Neuronal stem cell (in vitro differentiated cells): Measurements from ENCODE around the gene RCOR3.
"Not testable (repeated sequence)": the region's sequence is repeated elsewhere in the genome, so short reads cannot be mapped to it uniquely, and the experiment has no call there.

Experiments
- DNase-seq: peaks from one replicate; pipeline ENCODE4 v3.0.0-alpha.2; 2013; ENCODE audit warnings: low spot score
- H2AFZ ChIP-seq: one replicate; pipeline ENCODE4 v1.6.1; 2013; ENCODE audit warnings: mild to moderate bottlenecking, low read length, inconsistent platforms
- H2AK5ac ChIP-seq: 2 replicates; pipeline ENCODE4 v1.6.1; 2013; ENCODE audit warnings: low read depth, mild to moderate bottlenecking, inconsistent platforms, low read length, moderate library complexity, mixed read lengths
- H2BK120ac ChIP-seq: 2 replicates; pipeline ENCODE4 v1.6.1; 2013; ENCODE audit warnings: low read depth, mild to moderate bottlenecking, inconsistent platforms, low read length, moderate library complexity, mixed read lengths
- H2BK12ac ChIP-seq: one replicate; pipeline ENCODE4 v1.6.1; 2013; ENCODE audit warnings: low read length, inconsistent platforms
- H2BK15ac ChIP-seq: 2 replicates; pipeline ENCODE4 v1.6.1; 2013; ENCODE audit warnings: mild to moderate bottlenecking, low read length, inconsistent platforms, mixed read lengths
- H2BK5ac ChIP-seq: one replicate; pipeline ENCODE4 v1.6.1; 2013; ENCODE audit warnings: inconsistent platforms, mild to moderate bottlenecking, low read length, moderate library complexity
- H3K14ac ChIP-seq: one replicate; pipeline ENCODE4 v1.6.1; 2013; ENCODE audit warnings: low read length, inconsistent platforms
- H3K18ac ChIP-seq: 2 replicates; pipeline ENCODE4 v1.6.1; 2013; ENCODE audit warnings: low read length, inconsistent platforms
- H3K23ac ChIP-seq: 2 replicates; pipeline ENCODE4 v1.6.1; 2013; ENCODE audit warnings: low read depth, mild to moderate bottlenecking, mixed read lengths, low read length, inconsistent platforms; ENCODE audit not compliant: poor library complexity
- H3K27ac ChIP-seq: replicated peaks from 3 replicates; pipeline ENCODE4 v1.5.1; 2013; ENCODE audit warnings: low read length, inconsistent platforms
- H3K27me3 ChIP-seq, 3 experiments: 2 replicates each; pipeline ENCODE4 v1.6.1; 2013; ENCODE audit warnings: low read length in 3 of 3, mild to moderate bottlenecking in 2 of 3, inconsistent platforms in 1 of 3, low read depth in 1 of 3, mixed read lengths in 1 of 3, moderate library complexity in 1 of 3; ENCODE audit not compliant: control insufficient read depth in 3 of 3, insufficient read depth in 3 of 3
- H3K36me3 ChIP-seq, 2 donors: replicated peaks in 1 of 2; 2 replicates each; pipeline ENCODE4 v1.6.1; 2013; ENCODE audit warnings: low read length in 2 of 2; ENCODE audit not compliant: control insufficient read depth in 2 of 2, insufficient read depth in 2 of 2
- H3K4ac ChIP-seq: 2 replicates; pipeline ENCODE4 v1.6.1; 2013; ENCODE audit warnings: inconsistent platforms, mild to moderate bottlenecking, low read length, moderate library complexity
- H3K4me1 ChIP-seq, 2 donors: 1 replicate in 1 of 2; 2 replicates in 1 of 2; pipeline ENCODE4 v1.6.1; 2013; ENCODE audit warnings: low read length in 2 of 2, low read depth in 1 of 2; ENCODE audit not compliant: control insufficient read depth in 2 of 2, insufficient read depth in 1 of 2
- H3K4me2 ChIP-seq: one replicate; pipeline ENCODE4 v1.6.1; 2013; ENCODE audit warnings: mild to moderate bottlenecking, low read length, inconsistent platforms; ENCODE audit not compliant: insufficient read depth, poor library complexity, severe bottlenecking
- H3K4me3 ChIP-seq, 2 donors: 2 replicates each; pipeline ENCODE4 v1.5.1; 2013; ENCODE audit warnings: low read length in 2 of 2, mild to moderate bottlenecking in 2 of 2, inconsistent platforms in 1 of 2, moderate library complexity in 1 of 2
- H3K79me1 ChIP-seq: one replicate; pipeline ENCODE4 v1.6.1; 2013; ENCODE audit warnings: low read depth, mild to moderate bottlenecking, inconsistent platforms, low read length, moderate library complexity
- H3K9ac ChIP-seq: one replicate; pipeline ENCODE4 v1.6.1; 2013; ENCODE audit warnings: mild to moderate bottlenecking, low read depth, low read length, inconsistent platforms; ENCODE audit not compliant: poor library complexity
- H3K9me3 ChIP-seq, 2 donors: replicated peaks in 1 of 2; 2 replicates each; pipeline versions ENCODE3 to v1.6.1; 2013; ENCODE audit warnings: low read length in 2 of 2, mild to moderate bottlenecking in 2 of 2, inconsistent platforms in 1 of 2, low read depth in 1 of 2, mixed read lengths in 1 of 2, moderate library complexity in 1 of 2; ENCODE audit not compliant: control insufficient read depth in 2 of 2, insufficient read depth in 1 of 2
- H4K8ac ChIP-seq: one replicate; pipeline ENCODE4 v1.6.1; 2013; ENCODE audit warnings: low read depth, mild to moderate bottlenecking, inconsistent platforms, low read length, moderate library complexity
- H4K91ac ChIP-seq: one replicate; pipeline ENCODE4 v1.6.1; 2013; ENCODE audit warnings: low read length, low read depth, mild to moderate bottlenecking, inconsistent platforms; ENCODE audit not compliant: poor library complexity
- WGBS, 2 donors: extraction: QIAGEN DNeasy Blood & Tissue Kit; methylation state at CpG; one replicate each; pipeline ENCODE4 v1.1.7; 2013; ENCODE audit warnings: missing lambda C conversion rate in 2 of 2, mixed read lengths in 1 of 2; ENCODE audit not compliant: insufficient read length in 2 of 2, insufficient replicate concordance in 1 of 2; ENCODE audit errors: extremely low coverage in 2 of 2; 5-methylcytosine and 5-hydroxymethylcytosine counted together

RCOR3 gene

GRCh38 chr1:211318576-211319280 lies 59.6 kb downstream of the RCOR3 start:
- Histone ChIP-seq H4K8ac (no peak overlapping the region), H3K27me3 (no peaks in the 10 kb centered on the region), H4K91ac (no peak overlapping the region), H3K4ac (no peak overlapping the region), H3K18ac (no peak overlapping the region), H3K4me2 (no peak overlapping the region), H3K9me3 (no peaks in the 10 kb centered on the region), H3K23ac (no peak overlapping the region), H2BK120ac (no peak overlapping the region), H3K36me3 (peaks cover 0 to 33% of the 10 kb centered on the region in 2 donors), H2AK5ac (no peak overlapping the region), H3K4me3 (no peak overlapping the region), H2BK5ac (no peak overlapping the region), H3K27ac (no peak overlapping the region), H2AFZ (no peak overlapping the region), H2BK12ac (no peak overlapping the region), H3K79me1 (no peaks in the 10 kb centered on the region), H3K9ac (no peak overlapping the region), H3K14ac (no peak overlapping the region), H2BK15ac (no peak overlapping the region), H3K4me1 (no peaks in the 10 kb centered on the region)
- no peak for DNase-seq

DNA sequence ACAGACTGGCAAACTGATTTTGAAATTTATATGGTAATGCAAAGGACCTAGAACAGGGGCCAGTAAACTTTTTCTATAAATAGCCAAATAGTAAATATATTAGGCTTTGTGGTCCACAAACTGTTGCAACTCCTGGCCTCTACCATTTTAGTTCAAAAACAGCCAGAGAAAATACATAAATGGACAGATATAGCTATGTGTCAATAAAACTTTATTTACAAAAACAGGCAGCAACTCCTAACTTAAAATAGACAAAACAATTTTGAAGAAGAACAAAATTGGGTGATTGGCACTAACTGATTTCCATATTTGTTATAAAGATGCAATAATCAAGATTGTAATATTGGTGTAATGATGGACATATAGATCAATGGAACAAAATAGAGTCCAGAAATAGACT lies 60.7 kb downstream of the RCOR3 start:
- no peak overlapping the region for H3K4me2 ChIP-seq
- H3K36me3 ChIP-seq, result peaks cover 0 to 21% of the 10 kb centered on the region in 2 donors
- no peak for DNase-seq
- H3K27ac ChIP-seq, result no peak overlapping the region
- H3K18ac ChIP-seq, result no peak overlapping the region
- H2AK5ac ChIP-seq, result no peak overlapping the region
- H2BK5ac ChIP-seq, result no peak overlapping the region
- no peak overlapping the region for H2BK15ac ChIP-seq
- H4K8ac ChIP-seq, result no peak overlapping the region
- no peak overlapping the region for H3K4me3 ChIP-seq
- H2BK12ac ChIP-seq, result no peak overlapping the region
- no peak overlapping the region for H3K14ac ChIP-seq
- H3K4ac ChIP-seq, result no peak overlapping the region
- H3K23ac ChIP-seq, result no peak overlapping the region
- no peaks in the 10 kb centered on the region for H3K9me3 ChIP-seq
- H4K91ac ChIP-seq, result no peak overlapping the region
- H2BK120ac ChIP-seq, result no peak overlapping the region
- no peaks in the 10 kb centered on the region for H3K79me1 ChIP-seq
- H3K9ac ChIP-seq, result no peak overlapping the region
- H2AFZ ChIP-seq, result no peak overlapping the region
- H3K27me3 ChIP-seq, result no peaks in the 10 kb centered on the region
- H3K4me1 ChIP-seq, result no peaks in the 10 kb centered on the region

GRCh38 chr1:211320980-211321379 lies 61.8 kb downstream of the RCOR3 start:
- H3K23ac ChIP-seq, result no peak overlapping the region
- H3K27me3 ChIP-seq, result peaks cover 0 to 4% (median 0%) of the 10 kb centered on the region in 3 experiments
- H2BK15ac ChIP-seq, result no peak overlapping the region
- no peaks in the 10 kb centered on the region for H3K79me1 ChIP-seq
- no peaks in the 10 kb centered on the region for H3K4me1 ChIP-seq
- H3K4me2 ChIP-seq, result no peak overlapping the region
- H3K14ac ChIP-seq, result no peak overlapping the region
- H3K27ac ChIP-seq, result no peak overlapping the region
- no peak for DNase-seq
- no peak overlapping the region for H2BK120ac ChIP-seq
- no peak overlapping the region for H4K8ac ChIP-seq
- H2BK5ac ChIP-seq, result no peak overlapping the region
- H3K9me3 ChIP-seq, result no peaks in the 10 kb centered on the region
- peaks cover 0 to 10% of the 10 kb centered on the region in 2 donors for H3K36me3 ChIP-seq
- no peak overlapping the region for H3K9ac ChIP-seq
- H3K4ac ChIP-seq, result no peak overlapping the region
- WGBS, 2 donors, result no CpG with 5 or more reads among the region's 4 CpGs
- H3K18ac ChIP-seq, result no peak overlapping the region
- H2BK12ac ChIP-seq, result no peak overlapping the region
- H3K4me3 ChIP-seq, result no peak overlapping the region
- no peak overlapping the region for H4K91ac ChIP-seq
- H2AK5ac ChIP-seq, result no peak overlapping the region
- H2AFZ ChIP-seq, result no peak overlapping the region

DNA sequence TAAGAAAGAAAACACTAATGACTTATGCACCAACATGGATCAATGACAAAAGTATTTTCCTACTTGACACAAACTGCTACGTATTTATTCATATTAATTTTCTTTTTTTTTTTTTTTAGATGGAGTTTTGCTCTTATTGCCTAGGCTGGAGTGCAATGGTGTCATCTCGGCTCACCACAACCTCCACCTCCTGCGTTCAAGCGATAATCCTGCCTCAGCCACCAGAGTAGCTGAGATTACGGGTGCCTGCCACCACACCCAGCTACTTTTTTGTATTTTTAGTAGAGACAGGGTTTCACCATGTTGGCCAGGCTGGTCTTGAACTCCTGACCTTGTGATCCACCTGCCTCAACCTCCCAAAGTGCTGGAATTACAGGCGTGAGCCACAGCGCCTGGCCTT lies 62.5 kb downstream of the RCOR3 start:
- not testable (repeated sequence) for H3K4me2 ChIP-seq, H4K91ac ChIP-seq, H2AFZ ChIP-seq, H3K4me1 ChIP-seq, H3K4ac ChIP-seq, H2BK5ac ChIP-seq, H2BK120ac ChIP-seq, H3K4me3 ChIP-seq, H3K36me3 ChIP-seq, H3K79me1 ChIP-seq, DNase-seq, H3K27ac ChIP-seq, H3K9ac ChIP-seq, H3K23ac ChIP-seq, H4K8ac ChIP-seq, H2BK15ac ChIP-seq, H2BK12ac ChIP-seq, H3K18ac ChIP-seq, H3K9me3 ChIP-seq, H2AK5ac ChIP-seq, H3K14ac ChIP-seq, H3K27me3 ChIP-seq
- WGBS, 2 donors, result no CpG with 5 or more reads among the region's 7 CpGs
